ENCODE results near the gene SHLD2. TPM values are rescaled to one million over a fixed set of nuclear protein-coding genes. Genes with fewer than 3 reads are reported as not detected.

SHLD2 gene
- total RNA-seq, 1 donor from 2014 or later = 28.7 TPM

DNA sequence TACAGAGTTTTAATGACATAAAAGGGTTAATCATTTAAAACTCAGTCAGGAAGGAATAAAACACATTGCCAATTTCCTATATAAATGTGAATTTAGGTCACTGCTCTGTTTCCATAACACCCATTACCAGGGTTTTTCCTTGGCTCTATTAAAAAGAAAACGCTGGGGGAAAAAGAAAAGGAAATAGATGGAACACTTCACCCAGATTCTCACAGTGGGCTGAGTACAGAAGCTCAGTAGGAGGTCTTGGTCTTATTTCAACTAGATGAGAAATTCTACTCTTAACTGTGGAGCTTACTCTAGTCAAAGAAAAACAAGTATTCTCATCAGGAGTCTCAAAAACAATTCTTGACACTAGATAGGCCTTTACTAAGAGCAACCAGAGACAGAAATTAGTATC is 36.8 kb upstream of the SHLD2 start:
- Histone ChIP-seq H3K27me3 (ENCODE audit: control insufficient read depth, insufficient read depth, low read length) (no peaks in the 10 kb centered on the region), H3K36me3 (ENCODE audit: control insufficient read depth, insufficient read depth, low read length) (peaks cover 17% of the 10 kb centered on the region), H3K4me3 (ENCODE audit: low read depth, low read length) (no peak overlapping the region)
- TF ChIP-seq, protein P1, sequence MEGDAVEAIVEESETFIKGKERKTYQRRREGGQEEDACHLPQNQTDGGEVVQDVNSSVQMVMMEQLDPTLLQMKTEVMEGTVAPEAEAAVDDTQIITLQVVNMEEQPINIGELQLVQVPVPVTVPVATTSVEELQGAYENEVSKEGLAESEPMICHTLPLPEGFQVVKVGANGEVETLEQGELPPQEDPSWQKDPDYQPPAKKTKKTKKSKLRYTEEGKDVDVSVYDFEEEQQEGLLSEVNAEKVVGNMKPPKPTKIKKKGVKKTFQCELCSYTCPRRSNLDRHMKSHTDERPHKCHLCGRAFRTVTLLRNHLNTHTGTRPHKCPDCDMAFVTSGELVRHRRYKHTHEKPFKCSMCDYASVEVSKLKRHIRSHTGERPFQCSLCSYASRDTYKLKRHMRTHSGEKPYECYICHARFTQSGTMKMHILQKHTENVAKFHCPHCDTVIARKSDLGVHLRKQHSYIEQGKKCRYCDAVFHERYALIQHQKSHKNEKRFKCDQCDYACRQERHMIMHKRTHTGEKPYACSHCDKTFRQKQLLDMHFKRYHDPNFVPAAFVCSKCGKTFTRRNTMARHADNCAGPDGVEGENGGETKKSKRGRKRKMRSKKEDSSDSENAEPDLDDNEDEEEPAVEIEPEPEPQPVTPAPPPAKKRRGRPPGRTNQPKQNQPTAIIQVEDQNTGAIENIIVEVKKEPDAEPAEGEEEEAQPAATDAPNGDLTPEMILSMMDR (IDR thresholded peaks at IDR 0.05; ENCODE audit: insufficient read depth, low read length, severe bottlenecking) = no peak
- DNase-seq (ENCODE audit: low read depth) (no peak), FAIRE-seq (no peak)

DNA sequence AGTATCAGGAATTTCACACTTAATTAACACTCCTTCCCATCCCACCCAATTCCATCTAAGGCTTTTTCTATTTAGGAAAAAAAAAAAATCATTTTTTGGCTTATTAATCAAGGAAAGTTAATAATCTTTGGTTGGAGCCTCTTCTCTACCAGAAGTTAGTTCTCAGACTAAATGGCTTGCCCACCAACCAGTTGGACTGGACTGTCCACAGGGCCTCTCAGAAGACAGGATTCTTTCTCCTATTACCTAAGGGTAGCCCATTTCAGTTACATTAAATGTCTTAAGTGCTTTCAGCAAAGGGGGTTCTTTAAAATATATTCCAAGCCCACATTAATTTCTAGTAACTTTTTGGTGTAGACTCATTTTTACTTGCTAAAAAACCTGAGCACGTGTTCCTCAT is 35.6 kb upstream of the SHLD2 start:
- no peak overlapping the region for H3K4me3 ChIP-seq (ENCODE audit: low read depth, low read length)
- peaks cover 18% of the 10 kb centered on the region for H3K36me3 ChIP-seq (ENCODE audit: control insufficient read depth, insufficient read depth, low read length)
- no peaks in the 10 kb centered on the region for H3K27me3 ChIP-seq (ENCODE audit: control insufficient read depth, insufficient read depth, low read length)
- no peak for FAIRE-seq
- TF ChIP-seq, protein P1 (IDR thresholded peaks at IDR 0.05; ENCODE audit: insufficient read depth, low read length, severe bottlenecking) = no peak
- no peak for DNase-seq (ENCODE audit: low read depth)

DNA sequence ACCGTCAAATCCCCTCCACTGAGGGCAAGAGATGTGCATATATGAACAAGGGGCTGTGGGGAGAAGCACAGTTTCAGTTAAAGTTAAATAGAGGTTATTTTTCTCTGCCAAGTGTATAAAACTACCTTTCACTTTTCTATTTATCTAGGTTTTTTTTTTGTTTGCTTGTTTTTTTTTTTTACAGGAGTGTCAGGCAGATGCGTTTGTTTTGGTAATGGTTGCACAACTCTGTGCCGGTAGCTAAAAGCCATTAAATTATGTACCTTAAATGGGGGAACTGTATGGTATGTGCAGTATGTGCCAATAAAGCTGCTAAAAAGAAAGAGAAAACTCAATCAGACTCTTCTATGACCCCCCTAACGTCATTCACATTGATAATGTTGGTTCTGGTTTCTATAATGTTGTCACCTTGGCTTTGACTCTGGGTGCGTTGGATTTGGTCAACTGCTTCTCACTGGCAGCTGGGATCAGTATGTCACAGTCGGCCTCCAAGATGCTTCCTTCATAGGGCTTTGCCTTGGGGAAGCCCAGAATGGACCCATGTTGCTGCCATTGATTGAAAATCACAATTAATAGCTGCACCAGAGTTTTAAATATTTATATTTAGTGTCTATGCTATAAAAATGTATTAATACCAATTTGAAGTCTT is 34.6 kb upstream of the SHLD2 start:
- DNase-seq (ENCODE audit: low read depth) (no peak), FAIRE-seq (no peak)
- Histone ChIP-seq H3K4me3 (ENCODE audit: low read depth, low read length) (no peak overlapping the region), H3K36me3 (ENCODE audit: control insufficient read depth, insufficient read depth, low read length) (peaks cover 18% of the 10 kb centered on the region), H3K27me3 (ENCODE audit: control insufficient read depth, insufficient read depth, low read length) (no peaks in the 10 kb centered on the region)
- TF ChIP-seq, protein P1 (IDR thresholded peaks at IDR 0.05; ENCODE audit: insufficient read depth, low read length, severe bottlenecking) = no peak

DNA sequence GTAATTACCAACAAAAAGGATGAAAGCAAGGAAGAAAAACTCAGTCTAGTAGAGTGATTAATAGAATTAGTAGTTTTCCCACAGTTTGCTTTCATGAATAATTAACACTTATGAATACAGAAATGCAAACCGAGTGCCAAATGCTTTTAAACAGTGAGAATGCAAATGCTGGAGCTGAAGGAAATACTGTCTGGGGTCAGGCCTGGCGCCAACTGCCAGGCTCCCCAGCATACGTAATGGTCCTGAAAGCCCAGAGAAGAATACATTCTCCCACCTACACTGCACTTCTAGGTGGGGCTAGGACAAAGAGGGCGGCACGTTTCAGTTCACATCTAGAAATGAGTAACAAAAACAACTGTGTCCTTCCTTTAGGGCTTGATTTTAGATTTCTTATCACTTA is 30.4 kb upstream of the SHLD2 start:
- TF ChIP-seq, protein P1 (IDR thresholded peaks at IDR 0.05; ENCODE audit: insufficient read depth, low read length, severe bottlenecking) = no peak
- Histone ChIP-seq H3K27me3 (ENCODE audit: control insufficient read depth, insufficient read depth, low read length) (no peaks in the 10 kb centered on the region), H3K36me3 (ENCODE audit: control insufficient read depth, insufficient read depth, low read length) (peaks cover 17% of the 10 kb centered on the region), H3K4me3 (ENCODE audit: low read depth, low read length) (no peak overlapping the region)
- no peak for DNase-seq (ENCODE audit: low read depth)
- FAIRE-seq = no peak

DNA sequence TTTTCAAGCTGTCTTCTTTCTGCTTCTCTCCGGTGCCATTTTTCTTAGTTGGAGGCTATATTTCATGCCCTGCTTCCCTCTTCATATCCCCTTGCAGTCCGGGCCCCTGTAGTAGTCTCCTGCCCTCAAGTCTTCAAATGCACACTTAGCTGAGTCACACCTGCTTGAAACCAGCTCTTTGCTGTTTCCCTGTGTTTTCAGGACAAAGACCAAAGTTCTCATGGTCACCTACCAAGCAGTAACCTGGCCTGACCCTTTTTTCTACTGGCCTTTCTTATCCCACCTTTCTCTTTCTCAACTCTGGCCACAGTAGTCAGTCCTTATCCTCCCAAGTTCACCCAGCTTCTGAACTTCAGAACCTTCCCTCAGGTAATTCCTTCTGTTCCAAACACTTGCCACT is 28.8 kb upstream of the SHLD2 start:
- TF ChIP-seq, protein P1 (IDR thresholded peaks at IDR 0.05; ENCODE audit: insufficient read depth, low read length, severe bottlenecking) = no peak
- H3K4me3 ChIP-seq (ENCODE audit: low read depth, low read length) = no peak overlapping the region
- DNase-seq (ENCODE audit: low read depth) (no peak), FAIRE-seq (no peak)
- no peaks in the 10 kb centered on the region for H3K27me3 ChIP-seq (ENCODE audit: control insufficient read depth, insufficient read depth, low read length)
- peaks cover 11% of the 10 kb centered on the region for H3K36me3 ChIP-seq (ENCODE audit: control insufficient read depth, insufficient read depth, low read length)

DNA sequence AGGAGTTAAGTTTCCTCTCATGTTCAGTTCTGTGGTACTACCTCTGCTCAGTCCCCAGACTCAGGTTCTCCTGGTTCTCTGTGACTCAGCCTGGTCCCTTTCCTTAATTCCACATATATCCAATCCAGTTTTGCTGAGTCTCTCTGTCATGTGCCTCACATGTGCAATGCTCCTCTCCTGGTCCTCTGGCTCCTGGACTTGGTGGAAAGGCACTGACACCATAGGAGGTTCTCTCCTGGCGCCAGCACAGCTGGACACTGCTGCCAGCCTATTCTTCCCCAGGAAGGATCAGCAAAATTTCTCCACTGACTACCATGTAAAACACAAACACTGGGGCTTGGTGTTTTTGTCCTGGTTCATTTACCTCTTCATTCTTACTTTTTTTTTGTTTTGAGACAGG is 28.1 kb upstream of the SHLD2 start:
- DNase-seq (ENCODE audit: low read depth) (no peak), FAIRE-seq (no peak)
- TF ChIP-seq, protein P1 (IDR thresholded peaks at IDR 0.05; ENCODE audit: insufficient read depth, low read length, severe bottlenecking) = no peak
- peaks cover 10% of the 10 kb centered on the region for H3K36me3 ChIP-seq (ENCODE audit: control insufficient read depth, insufficient read depth, low read length)
- H3K4me3 ChIP-seq (ENCODE audit: low read depth, low read length) = no peak overlapping the region
- H3K27me3 ChIP-seq (ENCODE audit: control insufficient read depth, insufficient read depth, low read length) = no peaks in the 10 kb centered on the region
